SIG-M5 treated with dmso at 0.1 percent for 504 hours (cell line): Measurements from ENCODE around the gene MXRA8.
"Not testable (repeated sequence)": the region's sequence is repeated elsewhere in the genome, so short reads cannot be mapped to it uniquely, and the experiment has no call there.

Experiments
- DNase-seq: peaks from one replicate; lab custom pipeline; 2025; ENCODE audit not compliant: unreplicated experiment; lab: John Stamatoyannopoulos, UW

Gene MXRA8

GRCh38 chr1:1324084-1324523 is 34.3 kb downstream of the MXRA8 start:
- no peak for DNase-seq

- no peak for DNase-seq
Observed at GRCh38 chr1:1322952-1323351, 35.4 kb downstream of the MXRA8 start.

GRCh38 chr1:1322418-1322817 is 35.9 kb downstream of the MXRA8 start:
- DNase-seq = no peak

- DNase-seq = no peak
Observed at GRCh38 chr1:1321477-1321876, 36.9 kb downstream of the MXRA8 start.

DNA sequence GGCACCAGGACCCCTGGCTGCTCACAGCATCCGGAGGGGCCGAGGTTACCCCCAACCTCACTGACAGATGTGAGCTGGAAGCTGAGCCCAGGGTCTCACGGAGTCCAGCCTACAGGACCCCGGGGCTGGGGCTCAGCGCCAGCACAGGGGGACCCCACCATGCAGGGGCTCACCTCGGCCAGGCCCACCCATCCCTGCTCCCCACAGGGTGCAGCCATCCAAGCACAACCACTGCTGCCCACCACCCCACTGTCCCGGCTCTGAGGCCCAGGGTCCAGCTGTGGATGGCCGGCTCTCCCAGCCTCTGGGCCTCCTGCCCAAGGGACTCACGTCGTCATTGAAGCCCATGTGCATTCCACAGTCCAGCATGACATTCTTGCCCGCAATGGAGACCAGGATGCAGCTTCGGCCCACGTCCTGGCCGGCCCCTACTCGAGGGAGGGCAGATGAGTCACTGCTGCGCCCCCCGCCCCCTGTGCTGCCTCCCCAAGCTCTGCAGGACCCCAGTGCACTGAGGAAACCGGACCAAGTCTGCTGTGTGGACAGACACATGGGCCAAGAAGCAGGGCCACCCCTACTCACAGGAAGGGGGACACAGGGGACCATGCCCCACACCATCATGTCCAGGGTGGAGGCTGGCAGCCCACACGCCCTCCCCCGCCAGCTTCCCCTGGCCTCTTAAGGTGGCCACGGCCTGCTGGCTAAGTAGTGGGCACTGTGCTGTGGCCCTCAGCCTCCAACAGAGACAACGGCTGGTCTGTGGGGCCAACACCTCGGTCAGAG is 37.5 kb downstream of the MXRA8 start:
- no peak for DNase-seq

DNA sequence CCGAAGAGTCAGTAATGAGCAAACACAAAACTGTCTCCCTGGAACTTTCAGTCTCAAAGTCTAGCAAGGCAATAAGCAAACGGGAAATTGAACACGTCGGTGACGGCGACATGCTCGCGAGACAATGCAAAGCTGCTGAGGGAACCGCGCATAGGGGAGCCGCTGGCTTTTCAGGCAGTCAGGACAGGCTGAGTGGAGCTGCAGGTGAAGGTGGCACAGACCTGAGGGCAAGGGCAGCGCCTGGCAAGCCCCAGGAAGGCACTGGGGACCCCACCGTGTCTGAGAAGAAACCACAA is 38.8 kb downstream of the MXRA8 start:
- DNase-seq = no peak

DNA sequence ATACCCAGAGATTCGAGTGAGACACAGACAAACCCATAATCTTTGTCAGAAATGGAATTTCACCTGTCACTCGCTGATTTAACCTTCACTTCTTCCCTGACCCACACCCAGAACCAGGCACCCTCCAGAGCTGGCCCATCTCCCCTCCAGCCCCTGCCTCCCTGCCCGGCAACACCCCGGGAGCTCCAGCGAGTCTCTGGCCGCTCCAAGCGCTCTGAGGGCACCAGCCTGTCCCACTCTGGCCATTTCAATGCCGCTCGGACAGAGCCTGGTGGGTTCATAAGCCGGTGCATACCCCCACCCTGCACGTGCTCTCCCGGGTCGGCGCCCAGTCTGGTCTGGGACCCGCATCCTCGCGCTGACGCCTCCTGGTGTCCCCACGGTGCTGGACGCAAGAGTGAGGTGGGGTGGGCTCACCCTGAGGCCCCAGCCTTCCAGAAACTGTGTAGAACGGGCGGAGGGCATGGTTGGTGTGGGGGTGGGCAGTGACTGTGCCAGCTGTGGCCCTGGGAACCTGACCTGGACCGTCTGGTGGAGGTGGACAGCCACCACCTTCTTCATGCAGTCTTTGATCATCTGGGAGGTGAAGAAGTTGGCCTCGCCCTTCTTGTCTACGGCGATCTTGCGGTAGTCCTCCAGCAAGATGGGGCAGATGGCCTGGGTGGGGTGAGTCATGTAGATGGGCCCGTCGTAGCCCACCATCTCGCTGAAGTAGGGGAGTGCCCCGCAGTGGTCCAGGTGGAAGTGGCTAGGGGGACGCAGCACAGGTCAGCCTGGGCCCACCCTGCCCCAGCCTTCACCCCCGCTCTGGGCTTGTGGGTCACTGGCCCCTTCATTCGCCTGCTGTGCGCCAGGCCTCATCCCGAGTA is 39.3 kb downstream of the MXRA8 start:
- DNase-seq = no peak

GRCh38 chr1:1318131-1318652 is 40.2 kb downstream of the MXRA8 start:
- DNase-seq = peak; percentile 17

GRCh38 chr1:1317420-1317819 is 40.9 kb downstream of the MXRA8 start:
- DNase-seq = no peak

GRCh38 chr1:1316199-1316598 is 42.2 kb downstream of the MXRA8 start:
- DNase-seq = not testable (repeated sequence)

DNA sequence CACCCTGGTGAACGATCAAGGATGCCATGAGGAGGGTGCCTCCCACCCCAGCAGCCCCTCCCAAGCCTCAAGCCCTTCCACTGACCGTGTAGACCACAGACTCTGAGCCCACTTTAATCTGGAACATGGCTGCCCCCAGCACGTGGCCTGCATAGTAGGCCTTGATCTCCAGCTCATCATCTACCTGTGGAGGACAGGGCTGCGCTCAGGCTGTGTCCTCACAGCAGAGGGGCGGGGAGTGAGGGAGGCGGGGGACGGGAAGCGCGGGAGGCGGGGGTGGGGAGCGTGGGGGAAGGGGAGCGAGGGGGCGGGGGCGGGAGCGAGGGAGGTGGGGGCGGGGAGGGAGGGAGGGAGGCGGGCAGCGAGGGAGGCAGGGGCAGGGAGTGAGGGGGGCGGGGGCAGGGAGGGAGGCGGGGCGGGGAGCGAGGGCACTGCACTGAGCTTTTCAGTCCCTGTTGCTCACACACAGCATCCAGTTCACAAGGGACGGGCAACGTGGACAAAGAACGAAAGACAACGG is 42.9 kb downstream of the MXRA8 start:
- no peak for DNase-seq

DNA sequence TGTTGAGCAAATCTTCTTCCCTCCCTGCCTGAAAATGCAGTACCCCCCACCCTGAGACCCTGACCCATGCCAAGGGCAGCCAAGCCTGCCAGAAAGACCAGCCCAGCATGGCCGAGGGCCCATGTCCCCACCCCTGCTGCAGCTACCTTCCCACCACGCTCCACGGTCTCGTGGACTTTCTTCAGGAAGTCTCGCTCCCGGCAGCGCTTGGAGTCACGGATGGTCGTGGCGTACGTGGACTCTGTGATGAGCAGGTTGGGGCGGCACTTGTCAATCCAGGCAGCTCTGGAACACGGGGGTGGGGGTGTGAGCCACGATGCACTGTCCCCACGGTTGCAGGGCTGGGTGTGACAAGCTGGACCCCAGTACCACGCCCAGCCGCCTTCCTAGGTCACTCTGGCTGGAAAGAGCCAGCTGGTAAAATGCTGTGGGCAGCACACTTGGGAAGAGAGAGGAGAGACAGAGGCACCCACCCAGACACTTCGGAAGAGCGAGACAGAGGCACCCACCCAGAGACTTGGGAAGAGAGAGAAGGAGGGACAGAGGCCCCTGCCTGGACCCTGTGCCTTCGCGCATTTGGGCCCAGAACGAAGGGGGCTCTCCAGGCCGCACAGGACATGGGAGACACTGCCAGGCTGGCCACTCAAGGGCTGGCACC is 43.5 kb downstream of the MXRA8 start:
- no peak for DNase-seq

DNA sequence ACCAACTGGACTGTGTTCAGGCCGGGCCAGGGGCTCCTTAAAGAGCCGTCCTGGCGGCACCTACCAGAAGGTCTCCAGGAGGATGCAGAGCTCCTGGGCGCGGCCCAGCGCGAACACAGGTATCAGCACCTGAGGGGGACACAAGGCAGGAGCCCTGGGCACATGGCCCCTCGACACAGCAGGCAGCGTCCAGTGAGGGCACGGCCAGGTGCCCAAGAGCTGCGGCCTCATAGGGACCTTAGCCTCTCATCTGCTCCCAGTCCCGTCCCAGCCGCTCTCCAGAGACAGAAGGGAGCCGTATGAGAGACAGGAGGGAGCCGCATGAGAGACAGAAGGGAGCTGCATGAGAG is 44.1 kb downstream of the MXRA8 start:
- no peak for DNase-seq

GRCh38 chr1:1313500-1314236 is 44.7 kb downstream of the MXRA8 start:
- no peak for DNase-seq

- DNase-seq = no peak
Observed at GRCh38 chr1:1312450-1313314, 45.7 kb downstream of the MXRA8 start.

- no peak for DNase-seq
Observed at GRCh38 chr1:1311107-1312104, 46.9 kb downstream of the MXRA8 start.

DNA sequence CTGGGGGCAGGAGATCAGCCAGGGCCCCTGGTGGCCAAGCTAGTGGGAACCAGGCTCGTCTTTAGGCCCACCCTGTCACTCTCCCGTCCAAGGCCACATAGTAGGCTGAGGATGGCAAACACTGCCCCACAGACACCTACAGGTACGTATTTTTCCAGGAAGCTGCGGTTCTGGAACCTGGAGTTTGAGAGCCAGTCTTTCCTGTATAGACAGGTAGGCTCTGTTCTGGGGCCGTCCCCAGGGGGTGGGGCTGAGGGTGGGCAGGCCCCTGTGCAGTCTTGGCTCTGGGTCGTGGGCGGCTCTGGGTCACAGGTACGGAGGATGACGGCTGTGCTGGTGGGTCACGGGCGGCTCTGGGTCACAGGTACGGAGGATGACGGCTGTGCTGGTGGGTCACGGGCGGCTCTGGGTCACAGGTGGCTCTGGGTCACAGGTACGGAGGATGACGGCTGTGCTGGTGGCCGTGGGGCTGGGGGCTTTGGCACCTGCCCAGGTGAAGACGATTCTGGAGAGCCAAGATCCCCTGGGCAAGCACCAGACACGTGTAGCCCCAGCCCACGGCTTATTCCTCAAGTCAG is 47.8 kb downstream of the MXRA8 start:
- DNase-seq = no peak

- DNase-seq = no peak
Observed at GRCh38 chr1:1310109-1310385, 48.3 kb downstream of the MXRA8 start.
